Stimulated activated CD4-positive, alpha-beta T cell treated with anti-CD3 and anti-CD28 coated beads, Interleukin-15, amount 100 ng/mL, for 1 hour (primary cell): ENCODE results near the gene MAP2K6.

Experiments used
- DNase-seq, 2 donors: peaks; one replicate each; pipeline ENCODE4 v3.0.0-alpha.2; 2020; ENCODE audit warnings: low read depth in 1 of 2, low spot score in 1 of 2

MAP2K6 gene

GRCh38 chr17:69425978-69426377 lies 11.5 kb downstream of the MAP2K6 start:
- no peak for DNase-seq

- DNase-seq, result no peak
These were observed 13.1 kb downstream of the MAP2K6 start for GRCh38 chr17:69427486-69428197.

- no peak for DNase-seq
These were observed 13.9 kb downstream of the MAP2K6 start for GRCh38 chr17:69428252-69428980.

- no peak for DNase-seq
These were observed 16.0 kb downstream of the MAP2K6 start for GRCh38 chr17:69430488-69430887.

GRCh38 chr17:69431835-69432234 lies 17.3 kb downstream of the MAP2K6 start:
- no peak for DNase-seq

- no peak for DNase-seq
These were observed 18.6 kb downstream of the MAP2K6 start for GRCh38 chr17:69433093-69433492.

- DNase-seq, result no peak
These were observed 19.7 kb downstream of the MAP2K6 start for GRCh38 chr17:69434164-69434579.

- no peak for DNase-seq
These were observed 21.6 kb downstream of the MAP2K6 start for GRCh38 chr17:69435971-69436696.

- no peak for DNase-seq
These were observed 23.0 kb downstream of the MAP2K6 start for GRCh38 chr17:69437475-69437874.

GRCh38 chr17:69438776-69439175 lies 24.3 kb downstream of the MAP2K6 start:
- DNase-seq, result no peak

GRCh38 chr17:69441179-69441578 lies 26.7 kb downstream of the MAP2K6 start:
- DNase-seq, result no peak

- DNase-seq, result no peak
These were observed 28.6 kb downstream of the MAP2K6 start for GRCh38 chr17:69443138-69443537.

GRCh38 chr17:69444023-69444422 lies 29.5 kb downstream of the MAP2K6 start:
- no peak for DNase-seq

- no peak for DNase-seq
These were observed 30.6 kb downstream of the MAP2K6 start for GRCh38 chr17:69445132-69445531.

GRCh38 chr17:69447726-69448125 lies 33.2 kb downstream of the MAP2K6 start:
- no peak for DNase-seq

- no peak for DNase-seq
These were observed 34.1 kb downstream of the MAP2K6 start for GRCh38 chr17:69448431-69449102.

GRCh38 chr17:69450131-69450530 lies 35.6 kb downstream of the MAP2K6 start:
- no peak for DNase-seq

GRCh38 chr17:69450918-69451317 lies 36.4 kb downstream of the MAP2K6 start:
- DNase-seq, result no peak

GRCh38 chr17:69451416-69452394 lies 37.2 kb downstream of the MAP2K6 start:
- no peak for DNase-seq

- no peak for DNase-seq
These were observed 38.3 kb downstream of the MAP2K6 start for GRCh38 chr17:69452664-69453260.
